Nephron progenitor cell (in vitro differentiated cells): Measurements from ENCODE around the gene MARK1.

Experiments
- DNase-seq: peaks from one replicate; pipeline ENCODE4 v3.0.0; 2021
- H3K27ac Mint-ChIP-seq: 2 replicates; pipeline ENCODE4 v1.8.0; 2021; ENCODE audit warnings: mild to moderate bottlenecking, moderate library complexity, mixed read lengths
- H3K27me3 Mint-ChIP-seq: 2 replicates; pipeline ENCODE4 v1.8.0; 2021; ENCODE audit warnings: mild to moderate bottlenecking, low read depth, mixed read lengths; ENCODE audit not compliant: poor library complexity
- H3K36me3 Mint-ChIP-seq: 2 replicates; pipeline ENCODE4 v1.8.0; 2021; ENCODE audit warnings: low read depth, mixed read lengths
- H3K4me1 Mint-ChIP-seq: 2 replicates; pipeline ENCODE4 v1.8.0; 2021; ENCODE audit warnings: mixed read lengths
- H3K4me3 Mint-ChIP-seq: 2 replicates; pipeline ENCODE4 v1.8.0; 2021; ENCODE audit warnings: mild to moderate bottlenecking, moderate library complexity, mixed read lengths
- H3K9me3 Mint-ChIP-seq: 2 replicates; pipeline ENCODE4 v1.8.0; 2021; ENCODE audit warnings: mild to moderate bottlenecking, moderate library complexity, mixed read lengths
- TF ChIP-seq, protein P1 (sequence below): fragments of 200-600 bp; sonication (generic); IDR thresholded peaks from 2 replicates; pipeline ENCODE4 v1.5.0; 2021; ENCODE audit warnings: antibody characterized with exemption

The MARK1 gene

DNA sequence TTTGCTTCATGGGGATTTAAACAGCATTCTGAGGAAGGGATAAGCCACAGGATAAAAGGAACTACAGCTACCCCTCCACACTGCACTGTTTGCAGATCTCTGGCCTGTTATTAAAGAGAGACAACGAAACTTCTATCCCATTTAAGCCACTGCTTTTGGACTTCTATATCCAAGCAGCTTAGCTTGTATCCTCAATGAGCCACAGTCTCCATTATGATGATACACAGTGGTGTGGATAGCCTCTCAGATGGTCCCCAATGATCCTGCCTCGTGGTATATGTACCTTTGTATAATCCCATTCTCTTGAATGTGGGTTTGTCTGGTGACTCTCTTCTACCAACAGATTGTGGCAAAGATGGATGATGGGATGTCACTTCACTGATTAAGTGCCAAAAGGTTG, 36.0 kb upstream of the MARK1 start:
- TF ChIP-seq, protein P1, sequence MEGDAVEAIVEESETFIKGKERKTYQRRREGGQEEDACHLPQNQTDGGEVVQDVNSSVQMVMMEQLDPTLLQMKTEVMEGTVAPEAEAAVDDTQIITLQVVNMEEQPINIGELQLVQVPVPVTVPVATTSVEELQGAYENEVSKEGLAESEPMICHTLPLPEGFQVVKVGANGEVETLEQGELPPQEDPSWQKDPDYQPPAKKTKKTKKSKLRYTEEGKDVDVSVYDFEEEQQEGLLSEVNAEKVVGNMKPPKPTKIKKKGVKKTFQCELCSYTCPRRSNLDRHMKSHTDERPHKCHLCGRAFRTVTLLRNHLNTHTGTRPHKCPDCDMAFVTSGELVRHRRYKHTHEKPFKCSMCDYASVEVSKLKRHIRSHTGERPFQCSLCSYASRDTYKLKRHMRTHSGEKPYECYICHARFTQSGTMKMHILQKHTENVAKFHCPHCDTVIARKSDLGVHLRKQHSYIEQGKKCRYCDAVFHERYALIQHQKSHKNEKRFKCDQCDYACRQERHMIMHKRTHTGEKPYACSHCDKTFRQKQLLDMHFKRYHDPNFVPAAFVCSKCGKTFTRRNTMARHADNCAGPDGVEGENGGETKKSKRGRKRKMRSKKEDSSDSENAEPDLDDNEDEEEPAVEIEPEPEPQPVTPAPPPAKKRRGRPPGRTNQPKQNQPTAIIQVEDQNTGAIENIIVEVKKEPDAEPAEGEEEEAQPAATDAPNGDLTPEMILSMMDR = no peak
- Mint-ChIP-seq H3K27ac (no peak overlapping the region), H3K36me3 (no peaks in the 10 kb centered on the region), H3K4me1 (peaks cover 56% of the 10 kb centered on the region), H3K9me3 (no peaks in the 10 kb centered on the region), H3K4me3 (no peak overlapping the region), H3K27me3 (no peaks in the 10 kb centered on the region)
- no peak for DNase-seq

DNA sequence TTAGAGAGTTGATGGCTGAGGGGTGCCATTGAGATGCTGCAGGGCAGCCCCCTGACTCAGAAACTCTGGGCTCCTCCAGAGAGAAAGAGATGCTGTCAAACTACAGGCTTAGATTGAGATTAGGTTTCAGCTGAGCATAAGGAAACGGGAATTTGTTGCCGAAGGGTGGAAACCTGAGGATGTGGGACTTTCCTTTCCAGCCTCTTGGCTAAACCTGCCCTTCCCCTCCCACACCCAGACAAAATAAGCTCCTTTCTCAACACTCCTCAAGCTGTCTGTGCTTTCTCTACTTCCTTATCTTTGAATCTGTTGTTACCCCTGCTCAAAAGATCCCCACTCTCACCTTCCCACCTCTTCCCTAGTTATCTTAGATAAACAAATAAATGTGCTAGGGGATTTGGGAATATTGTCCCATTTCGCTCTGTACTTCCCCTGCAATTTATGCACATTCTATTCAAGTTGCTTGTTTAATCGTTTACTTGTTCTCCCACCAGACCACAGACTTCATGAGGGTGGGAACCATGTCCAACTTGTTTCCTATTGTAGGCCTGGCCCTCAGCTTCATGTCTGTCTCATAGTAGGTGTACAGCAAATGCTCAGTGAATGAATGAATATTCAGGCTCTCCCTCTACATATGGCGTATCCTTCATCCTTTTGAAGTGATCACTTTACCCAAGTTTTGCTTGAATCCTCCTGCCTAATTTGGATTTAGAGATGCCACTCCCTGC, 30.6 kb upstream of the MARK1 start:
- Mint-ChIP-seq H3K4me3 (no peak overlapping the region), H3K9me3 (no peaks in the 10 kb centered on the region), H3K36me3 (no peaks in the 10 kb centered on the region), H3K27me3 (no peaks in the 10 kb centered on the region), H3K4me1 (peaks cover 48% of the 10 kb centered on the region), H3K27ac (peak overlapping the region; percentile 59)
- DNase-seq = no peak
- TF ChIP-seq, protein P1 = no peak

DNA sequence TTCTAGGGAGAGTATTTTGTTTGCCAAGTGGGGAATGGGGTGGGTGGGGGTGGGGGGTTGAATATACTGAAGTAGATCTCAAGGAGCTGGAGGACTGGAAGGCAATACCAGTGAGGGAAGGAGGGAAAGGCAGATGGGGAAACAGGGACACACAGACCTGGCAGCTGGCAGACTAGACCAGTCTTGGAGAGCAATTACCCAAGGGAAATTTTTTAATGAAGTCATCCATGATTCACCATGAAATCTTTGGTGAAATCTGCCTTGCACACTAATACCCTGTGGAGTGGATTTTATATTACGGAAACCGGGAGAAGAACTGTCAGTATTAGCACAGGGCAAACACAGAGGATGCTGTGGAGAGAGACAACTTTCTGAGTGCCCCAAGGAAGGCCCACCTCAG, 29.7 kb upstream of the MARK1 start:
- Mint-ChIP-seq H3K9me3 (no peaks in the 10 kb centered on the region), H3K36me3 (no peaks in the 10 kb centered on the region), H3K27ac (no peak overlapping the region), H3K4me3 (no peak overlapping the region), H3K27me3 (no peaks in the 10 kb centered on the region), H3K4me1 (peaks cover 40% of the 10 kb centered on the region)
- TF ChIP-seq, protein P1 = no peak
- DNase-seq = no peak

DNA sequence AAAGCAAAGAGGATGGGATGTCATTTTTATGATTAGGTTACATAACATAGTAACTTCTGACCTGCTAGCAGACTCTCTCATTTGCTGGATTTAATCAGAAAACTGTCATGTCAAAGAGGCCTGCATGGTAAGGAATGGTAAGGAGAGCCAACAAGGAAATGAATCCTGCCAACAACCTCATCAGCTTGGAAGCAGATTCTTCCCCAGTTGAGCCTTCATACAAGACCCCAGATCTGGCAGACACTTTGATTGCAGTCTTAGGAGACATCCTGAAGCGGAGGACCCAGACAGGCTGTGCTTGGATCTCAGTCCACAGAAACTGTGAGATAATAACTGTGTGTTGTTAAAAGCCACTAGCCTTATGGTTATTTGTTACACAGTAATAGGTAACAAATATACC, 27.6 kb upstream of the MARK1 start:
- H3K27ac Mint-ChIP-seq = no peak overlapping the region
- peaks cover 23% of the 10 kb centered on the region for H3K4me1 Mint-ChIP-seq
- no peaks in the 10 kb centered on the region for H3K36me3 Mint-ChIP-seq
- DNase-seq = no peak
- H3K9me3 Mint-ChIP-seq = no peaks in the 10 kb centered on the region
- no peak overlapping the region for H3K4me3 Mint-ChIP-seq
- H3K27me3 Mint-ChIP-seq = peaks cover 6% of the 10 kb centered on the region
- TF ChIP-seq, protein P1 = no peak

DNA sequence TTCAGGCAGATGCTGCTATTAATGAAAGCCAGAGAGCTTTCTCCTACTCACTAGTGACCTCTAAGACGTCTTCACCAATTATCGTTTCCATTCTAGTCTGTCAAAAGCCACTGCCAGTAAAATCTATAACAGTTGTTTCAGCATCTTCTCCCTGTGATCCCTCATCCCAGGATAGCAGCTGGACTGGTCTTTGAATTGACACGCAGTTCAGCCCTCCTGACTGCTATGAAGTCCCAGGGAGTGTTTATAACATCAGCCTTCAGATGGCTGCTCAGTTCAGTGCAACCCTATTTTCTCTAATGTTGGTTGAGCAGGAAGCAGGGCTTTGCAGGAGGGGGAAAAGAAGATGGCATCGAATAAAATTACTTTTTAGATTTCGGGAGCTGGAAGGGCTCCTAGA, 23.6 kb upstream of the MARK1 start:
- H3K36me3 Mint-ChIP-seq = no peaks in the 10 kb centered on the region
- TF ChIP-seq, protein P1 = no peak
- H3K27me3 Mint-ChIP-seq = peaks cover 12% of the 10 kb centered on the region
- no peak for DNase-seq
- H3K27ac Mint-ChIP-seq = no peak overlapping the region
- H3K4me3 Mint-ChIP-seq = no peak overlapping the region
- no peaks in the 10 kb centered on the region for H3K9me3 Mint-ChIP-seq
- no peaks in the 10 kb centered on the region for H3K4me1 Mint-ChIP-seq

DNA sequence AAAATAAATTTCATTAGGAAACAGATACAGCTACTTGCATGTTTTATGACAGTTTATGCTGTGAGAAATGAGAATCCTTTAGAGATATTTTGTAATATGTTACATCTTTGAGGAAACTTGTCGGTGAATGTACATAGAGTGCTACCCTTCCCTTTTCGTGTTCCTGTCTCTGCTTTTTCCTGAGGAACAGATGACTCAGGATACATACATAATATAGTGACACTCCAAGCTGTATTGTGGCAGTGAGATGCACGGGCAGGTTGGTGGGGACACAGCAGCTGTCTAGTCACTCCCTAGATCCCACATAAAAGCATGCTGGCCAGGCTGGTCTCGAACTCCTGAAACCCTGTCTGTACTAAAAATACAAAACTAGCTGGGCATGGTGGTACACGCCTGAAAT, 20.9 kb upstream of the MARK1 start:
- H3K27me3 Mint-ChIP-seq = peaks cover 12% of the 10 kb centered on the region
- no peaks in the 10 kb centered on the region for H3K9me3 Mint-ChIP-seq
- no peaks in the 10 kb centered on the region for H3K4me1 Mint-ChIP-seq
- no peak overlapping the region for H3K4me3 Mint-ChIP-seq
- DNase-seq = no peak
- H3K27ac Mint-ChIP-seq = no peak overlapping the region
- H3K36me3 Mint-ChIP-seq = no peaks in the 10 kb centered on the region
- TF ChIP-seq, protein P1 = no peak
